GM21576 (cell line): ENCODE data around the gene CNOT1.
"Not testable (repeated sequence)": the region's sequence is repeated elsewhere in the genome, so short reads cannot be mapped to it uniquely, and the experiment has no call there.

Source experiments
- ATAC-seq: cut with Tn5 transposase; IDR thresholded peaks from one replicate; pipeline ENCODE4 v1.9.1; 2021; ENCODE audit warnings: mild to moderate bottlenecking, moderate library complexity; ENCODE audit not compliant: unreplicated experiment

Gene CNOT1

DNA sequence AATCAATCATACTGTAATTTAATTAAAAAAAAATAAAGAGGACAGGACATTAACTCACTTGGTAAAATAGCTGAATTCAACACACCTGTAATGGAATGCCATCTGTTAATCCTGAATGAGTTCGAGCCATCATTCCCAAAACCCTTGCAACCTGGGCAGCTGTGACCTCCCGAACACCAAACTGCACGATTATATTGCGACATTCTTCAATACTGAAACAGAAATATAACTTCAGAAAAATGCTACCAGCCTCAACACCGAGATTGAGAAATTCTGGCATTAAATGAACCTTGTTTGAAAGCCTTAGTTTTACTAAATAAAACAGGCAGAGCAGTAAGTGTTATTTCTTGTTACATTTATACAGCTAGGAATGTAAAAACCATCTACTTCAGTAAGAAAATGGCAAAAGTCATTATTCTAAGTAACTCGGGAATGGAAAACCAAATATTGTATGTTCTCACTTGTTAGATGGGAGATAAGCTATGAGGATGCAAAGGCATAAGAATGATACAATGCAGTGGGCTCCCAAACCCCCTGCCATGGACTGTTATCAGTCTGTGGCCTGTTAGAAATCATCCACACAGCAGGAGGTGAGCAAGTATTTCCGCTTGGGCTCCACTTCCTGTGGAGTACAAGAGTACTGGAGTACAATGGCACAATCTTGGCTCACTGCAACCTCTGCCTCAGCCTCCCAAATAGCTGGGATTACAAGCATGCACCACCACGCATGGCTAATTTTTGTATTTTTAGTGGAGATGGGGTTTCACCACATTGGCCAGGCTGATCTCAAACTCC is 46.5 kb downstream of the CNOT1 start:
- ATAC-seq = no peak

- ATAC-seq = no peak
Measured at GRCh38 chr16:58582133-58582532, 47.5 kb downstream of the CNOT1 start.

- no peak for ATAC-seq
Measured at GRCh38 chr16:58579587-58579986, 50.0 kb downstream of the CNOT1 start.

DNA sequence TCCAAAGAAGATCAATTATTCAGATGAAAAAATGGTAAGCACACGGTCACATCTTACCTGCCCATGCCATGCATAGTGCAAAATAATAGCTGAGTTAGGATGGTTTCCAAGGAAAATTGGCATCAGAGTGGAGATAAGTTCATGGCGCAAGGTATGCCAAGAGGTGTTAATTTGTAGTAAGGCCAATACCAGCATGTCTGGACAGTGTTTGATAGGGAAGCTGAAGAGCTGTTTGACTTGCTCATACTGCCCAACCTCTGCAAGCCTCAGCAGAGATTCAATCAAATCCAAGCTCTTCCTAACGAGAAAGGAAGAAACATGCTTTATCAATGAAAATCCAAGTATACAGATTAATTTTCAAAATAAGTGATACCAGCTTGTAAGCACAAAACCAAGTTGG is 51.0 kb downstream of the CNOT1 start:
- ATAC-seq = no peak

DNA sequence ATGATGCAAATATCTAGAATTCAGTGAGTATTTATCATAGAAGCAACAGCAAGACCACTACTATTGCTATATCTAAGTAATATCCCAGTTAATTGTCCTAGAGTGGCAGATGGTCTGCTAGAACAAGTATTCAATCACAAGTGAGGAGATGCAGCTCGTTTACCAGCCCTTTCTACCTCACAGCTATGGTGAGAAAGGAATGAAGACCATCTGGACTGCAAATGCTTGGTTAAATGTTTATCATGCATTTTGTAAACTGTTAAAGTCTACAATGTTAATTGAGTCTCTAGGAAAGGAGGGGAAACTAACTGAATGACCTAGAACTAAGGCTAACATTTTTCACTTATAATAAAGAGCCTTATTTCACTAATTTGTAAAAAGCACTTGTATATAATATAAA is 52.5 kb downstream of the CNOT1 start:
- ATAC-seq = no peak

DNA sequence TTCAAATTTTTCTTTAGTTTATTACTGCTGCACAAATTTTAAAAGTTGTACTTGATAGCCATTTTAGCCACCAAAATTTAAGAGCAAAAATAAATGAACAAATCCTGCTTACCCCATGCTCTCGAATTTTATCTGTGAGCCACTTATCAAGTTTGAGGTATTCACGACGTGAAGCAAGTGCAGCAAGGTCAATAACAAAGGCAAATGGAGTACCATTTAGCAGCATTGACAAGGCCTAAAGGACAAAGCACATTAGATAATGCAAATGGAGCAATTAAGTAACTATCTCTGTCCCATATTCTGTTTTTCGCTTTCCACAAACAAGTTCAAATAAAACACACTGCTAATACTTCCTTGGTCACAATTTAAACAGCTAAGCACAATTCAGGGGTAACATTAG is 54.7 kb downstream of the CNOT1 start:
- ATAC-seq = no peak

GRCh38 chr16:58565697-58566096 is 63.9 kb downstream of the CNOT1 start:
- not testable (repeated sequence) for ATAC-seq

DNA sequence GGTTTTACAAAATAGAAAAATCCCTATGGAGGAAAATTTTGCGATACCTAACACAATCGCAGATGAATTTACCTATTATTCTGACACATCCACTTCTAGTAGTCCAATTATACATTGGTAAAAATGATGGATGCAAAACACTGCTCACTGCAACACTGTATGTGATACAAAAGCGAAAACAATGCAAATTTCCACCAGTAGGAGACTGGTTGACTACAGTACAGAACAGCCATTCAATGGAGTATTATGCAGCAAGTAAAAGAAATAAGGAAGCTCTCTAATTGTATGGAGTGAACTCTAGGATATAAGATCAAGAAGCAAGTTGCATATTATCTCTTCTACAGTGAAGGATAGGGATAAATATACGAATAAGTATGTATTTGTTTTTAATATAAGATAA is 65.9 kb downstream of the CNOT1 start:
- no peak for ATAC-seq

DNA sequence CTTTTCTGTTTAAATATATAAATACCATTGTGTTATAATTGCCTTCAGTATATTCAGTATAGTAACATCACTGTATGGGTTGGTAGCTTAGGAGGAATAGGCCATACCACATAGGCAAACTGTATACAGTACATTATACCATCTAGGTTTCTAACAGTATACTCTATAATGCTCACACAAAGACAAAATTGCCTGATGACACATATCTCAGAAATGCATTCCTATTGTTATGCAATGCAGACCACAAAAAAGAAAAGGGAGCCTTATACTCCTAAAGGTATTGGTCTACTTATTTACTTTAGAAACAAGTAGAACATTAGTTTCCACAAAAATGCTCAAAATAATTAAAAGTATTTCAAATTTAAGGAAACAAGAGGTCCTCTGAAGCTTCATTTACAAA is 66.4 kb downstream of the CNOT1 start:
- ATAC-seq = no peak

GRCh38 chr16:58556678-58557077 is 72.9 kb downstream of the CNOT1 start:
- no peak for ATAC-seq

DNA sequence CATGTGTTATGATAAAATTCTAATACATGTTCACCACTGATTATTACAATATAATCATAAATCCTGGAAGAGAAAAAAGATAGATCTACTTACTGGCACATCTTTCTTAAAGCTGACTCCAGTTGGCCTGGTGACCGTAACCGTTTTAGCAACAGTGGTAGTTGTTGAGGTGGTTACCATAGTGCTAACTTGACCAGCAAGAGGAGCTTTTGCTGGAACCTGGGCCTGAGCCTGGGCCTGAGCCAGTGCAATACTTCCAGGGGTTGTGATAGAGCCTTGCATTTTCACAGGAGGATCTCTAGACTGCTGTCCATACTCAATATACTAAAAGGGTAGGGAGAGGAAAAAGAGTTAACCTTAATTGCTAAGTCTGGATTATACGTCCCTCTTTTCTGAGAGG is 78.1 kb downstream of the CNOT1 start:
- no peak for ATAC-seq

DNA sequence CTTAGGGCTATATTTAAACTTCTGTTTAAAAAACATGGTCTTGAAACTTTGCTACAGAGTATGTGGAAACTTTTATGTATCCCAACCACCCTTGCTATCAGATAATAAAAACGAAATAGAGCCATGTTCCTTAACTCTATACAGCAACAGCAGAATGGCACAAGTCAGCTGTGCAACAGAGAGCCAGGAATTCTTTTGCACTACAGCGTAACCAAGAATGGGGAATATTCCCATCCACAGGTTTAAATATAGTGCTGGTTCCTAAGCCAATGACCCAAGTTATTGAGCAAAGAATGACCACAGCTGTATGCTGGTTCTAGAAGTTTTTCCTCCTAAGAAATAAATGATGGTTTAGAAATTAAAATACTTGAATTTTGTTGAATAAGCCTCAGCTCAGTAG is 81.2 kb downstream of the CNOT1 start:
- no peak for ATAC-seq

DNA sequence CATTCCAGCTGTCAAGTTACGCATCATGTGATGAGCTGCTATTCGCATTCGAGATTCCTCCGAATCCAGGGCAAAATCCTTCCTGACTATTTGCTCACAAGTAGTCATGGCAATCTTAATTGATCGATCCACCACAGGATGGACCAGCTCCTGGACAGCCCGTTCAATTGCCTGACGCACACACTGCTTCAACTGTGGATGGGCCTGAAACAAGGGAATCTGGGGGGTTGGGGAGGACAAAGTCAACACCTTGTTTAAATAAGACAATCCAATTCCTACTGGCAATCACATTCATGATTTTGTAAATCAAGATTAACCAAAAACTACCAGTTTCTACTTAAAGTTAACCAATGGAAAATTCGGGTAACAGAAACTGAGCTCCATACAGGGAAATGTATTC is 85.9 kb downstream of the CNOT1 start:
- no peak for ATAC-seq

GRCh38 chr16:58542291-58542690 is 87.3 kb downstream of the CNOT1 start:
- no peak for ATAC-seq

GRCh38 chr16:58541711-58542110 is 87.9 kb downstream of the CNOT1 start:
- ATAC-seq = no peak

DNA sequence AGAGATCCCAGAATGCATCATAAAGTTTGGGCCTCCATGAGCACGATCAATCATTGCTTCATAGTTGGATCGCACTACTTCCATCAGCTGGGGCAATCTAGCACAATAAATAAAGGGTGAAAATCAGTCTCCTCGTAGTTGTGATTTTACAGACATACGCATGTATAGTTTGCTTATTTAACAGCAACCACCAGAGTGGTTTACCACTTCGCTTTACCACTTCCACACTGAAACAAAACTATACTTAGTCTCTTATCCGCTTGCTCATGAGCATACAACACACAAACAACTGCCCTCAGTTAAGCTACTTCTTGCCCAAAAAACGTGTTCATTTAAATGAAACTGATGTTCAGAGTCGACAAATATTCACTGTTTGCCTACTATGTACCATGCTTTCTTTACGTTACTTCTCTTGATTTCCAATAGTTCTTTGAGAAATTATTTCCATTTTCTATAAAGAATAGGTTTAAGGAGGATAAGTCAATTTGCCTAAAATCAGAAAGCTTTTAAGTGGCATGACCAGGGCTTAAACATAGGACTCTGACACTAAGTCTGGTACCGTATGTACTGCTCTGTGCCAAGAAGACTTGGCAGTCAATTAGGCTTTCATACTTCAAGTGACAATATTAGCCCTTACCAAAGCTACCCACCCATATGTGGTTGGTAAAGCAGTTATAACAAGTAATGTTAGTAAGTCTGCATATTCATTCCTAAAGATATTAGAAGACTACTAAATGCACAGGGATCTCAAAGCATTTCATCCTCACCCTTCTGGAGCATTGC is 92.3 kb downstream of the CNOT1 start:
- no peak for ATAC-seq

- ATAC-seq = no peak
Measured at GRCh38 chr16:58536278-58536677, 93.3 kb downstream of the CNOT1 start.

GRCh38 chr16:58535100-58535499 is 94.5 kb downstream of the CNOT1 start:
- ATAC-seq = no peak

DNA sequence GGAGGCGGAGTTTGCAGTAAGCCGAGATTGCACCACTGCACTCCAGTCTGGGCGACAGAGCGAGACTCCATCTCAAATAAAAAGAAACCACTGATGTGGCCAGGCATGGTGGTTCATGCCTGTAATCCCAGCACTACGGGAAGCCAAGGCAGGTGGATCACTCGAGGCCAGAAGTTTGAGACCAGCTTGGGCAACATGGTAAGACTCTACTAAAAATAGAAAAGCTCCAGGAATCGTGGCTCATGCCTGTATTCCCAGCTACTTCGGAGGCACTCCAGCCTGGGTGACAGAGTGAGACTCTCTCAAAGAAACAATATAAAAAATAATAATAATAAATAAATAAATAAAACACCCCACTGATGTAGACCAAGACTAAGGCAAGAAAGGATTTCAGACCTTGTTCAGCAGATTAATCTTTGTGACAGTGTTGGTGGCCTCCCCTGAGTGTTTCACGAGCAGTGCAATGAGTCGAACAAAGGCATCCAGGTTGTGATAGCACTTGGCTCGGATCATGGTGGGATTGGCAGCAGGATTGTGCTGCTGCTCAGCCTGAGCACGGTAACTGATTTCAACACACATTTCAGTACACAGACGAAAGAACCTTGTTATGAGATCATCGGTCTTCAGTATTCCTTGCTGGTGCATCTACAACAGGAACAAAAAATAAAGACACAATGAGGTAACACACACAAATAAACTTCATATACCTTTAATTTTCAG is 95.7 kb downstream of the CNOT1 start:
- no peak for ATAC-seq

DNA sequence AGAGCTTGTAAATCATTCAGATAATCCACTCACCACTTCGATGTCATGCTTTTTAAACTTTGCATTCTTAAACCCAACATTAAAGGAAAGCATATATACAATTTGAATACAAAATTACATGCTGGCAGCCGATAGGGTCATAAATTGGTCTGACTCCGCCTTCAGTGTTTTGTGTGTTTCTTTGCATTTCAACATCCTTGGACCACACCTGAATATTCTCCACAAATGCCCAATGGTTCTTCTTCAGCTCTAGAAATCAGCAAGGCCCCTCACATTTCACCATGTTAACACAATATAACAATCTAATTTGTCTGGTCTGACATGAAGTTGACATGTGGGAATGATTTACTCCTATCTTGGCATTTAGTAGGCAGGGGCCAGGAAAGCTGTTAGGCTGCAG is 97.2 kb downstream of the CNOT1 start:
- ATAC-seq = no peak

GRCh38 chr16:58530179-58530578 is 99.4 kb downstream of the CNOT1 start:
- no peak for ATAC-seq

GRCh38 chr16:58519707-58520106 is 109.9 kb downstream of the CNOT1 start:
- no peak for ATAC-seq
